GM12878 (cell line): ENCODE measurements around the gene MFSD12. TPM values are rescaled to one million over a fixed set of nuclear protein-coding genes. Genes with fewer than 3 reads are reported as not detected.

Experiments
- ATAC-seq: fragments of 200-7000 bp; cut with Tn5 transposase; 3 replicates; pipeline ENCODE4 v1.9.1; 2020; ENCODE audit warnings: mild to moderate bottlenecking, moderate library complexity
- BruUV-seq: library from RNA; stranded (reverse); fragments of 400-500 nt; replicated peaks from 2 replicates; lab custom pipeline; 2021; lab: Mats Ljungman, UMichigan
- CTCF ChIA-PET: fragments of 300-600 bp; sonication (Branson Sonifier 250); formaldehyde crosslinking; extraction: SDS; loops from one replicate; lab custom pipeline; 2021; ENCODE audit warnings: inconsistent platforms; lab: Yijun Ruan, JAX
- POLR2A ChIA-PET: fragments of 350-600 bp; formaldehyde crosslinking; extraction: SDS; loops from one replicate; lab custom pipeline; 2021; ENCODE audit warnings: inconsistent platforms; lab: Charles Lee
- RAD21 ChIA-PET: fragments of 300-600 bp; sonication (Branson Sonifier 250); formaldehyde crosslinking; loops from one replicate; lab custom pipeline; 2023; ENCODE audit warnings: antibody characterized with exemption; ENCODE audit not compliant: unreplicated experiment; lab: Charles Lee
- SMC1A ChIA-PET: fragments of 300-600 bp; sonication (Branson Sonifier 250); formaldehyde crosslinking; loops from one replicate; lab custom pipeline; 2023; ENCODE audit not compliant: unreplicated experiment, uncharacterized antibody; lab: Charles Lee
- DNase-seq: peaks from one replicate; pipeline ENCODE4 v3.0.0-alpha.2; 2011; ENCODE audit warnings: low read depth, low spot score
- FAIRE-seq: peaks from 3 replicates; lab custom pipeline; 2011; peaks lifted over from hg19 to GRCh38; lab: Jason Lieb, UNC
- H2AFZ ChIP-seq: 2 replicates; pipeline ENCODE4 v1.6.0; 2011; ENCODE audit warnings: low read depth, low read length, control low read depth; ENCODE audit not compliant: control insufficient read depth
- H3K27ac ChIP-seq: 2 replicates; pipeline ENCODE4 v1.5.1; 2011; ENCODE audit warnings: control low read depth; ENCODE audit not compliant: control insufficient read depth, insufficient read depth
- H3K27me3 ChIP-seq, 2 experiments: replicated peaks in 1 of 2; 2 replicates each; pipeline versions ENCODE4 v1.6.0 to v1.6.1; 2011; ENCODE audit warnings: low read length in 1 of 2; ENCODE audit not compliant: control insufficient read depth in 2 of 2, insufficient read depth in 2 of 2
- H3K36me3 ChIP-seq, 2 experiments: 2 replicates each; pipeline ENCODE4 v1.5.1; 2011; ENCODE audit warnings: low read length in 1 of 2; ENCODE audit not compliant: control insufficient read depth in 2 of 2, insufficient read depth in 2 of 2
- H3K4me1 ChIP-seq: 2 replicates; pipeline ENCODE4 v1.6.1; 2011; ENCODE audit warnings: mild to moderate bottlenecking, low read length, moderate library complexity, mixed read lengths; ENCODE audit not compliant: control insufficient read depth, insufficient read depth
- H3K4me2 ChIP-seq: 2 replicates; pipeline ENCODE4 v1.6.0; 2011; ENCODE audit warnings: control low read depth; ENCODE audit not compliant: control insufficient read depth, insufficient read depth
- H3K4me3 ChIP-seq: fragments of 200-600 bp; sonication (generic); 2 replicates; pipeline ENCODE4 v1.5.1; 2016
- H3K79me2 ChIP-seq: 2 replicates; pipeline ENCODE4 v1.6.0; 2011; ENCODE audit warnings: low read length; ENCODE audit not compliant: control insufficient read depth, insufficient read depth
- H3K9ac ChIP-seq: 2 replicates; pipeline ENCODE4 v1.8.0; 2011; ENCODE audit warnings: low read length, control low read depth, mixed read lengths; ENCODE audit not compliant: control insufficient read depth, insufficient read depth
- H3K9me3 ChIP-seq: replicated peaks from 3 replicates; pipeline ENCODE4 v1.5.1; 2011; ENCODE audit warnings: mild to moderate bottlenecking, low read length; ENCODE audit not compliant: control insufficient read depth, insufficient read depth
- H4K20me1 ChIP-seq: 2 replicates; pipeline ENCODE4 v1.6.0; 2011; ENCODE audit not compliant: control insufficient read depth, insufficient read depth
- CBFB ChIP-seq: IDR thresholded peaks from 2 replicates; pipeline ENCODE4 v1.6.1; 2016; ENCODE audit warnings: antibody characterized with exemption, low read depth
- ESRRA ChIP-seq: IDR thresholded peaks from 2 replicates; pipeline ENCODE4 v1.6.1; 2012; ENCODE audit warnings: mild to moderate bottlenecking, low read length, improper control_type of control experiment
- FOS ChIP-seq: IDR thresholded peaks from 3 replicates; pipeline ENCODE4 v1.6.1; 2011; ENCODE audit warnings: borderline replicate concordance; ENCODE audit not compliant: insufficient read length; ENCODE audit errors: extremely low read depth
- GATAD2B ChIP-seq: fragments of 450-650 bp; conservative IDR thresholded peaks from 2 replicates; pipeline ENCODE4 v1.6.1; 2017; ENCODE audit warnings: low read depth, mild to moderate bottlenecking, moderate library complexity
- NR2C1 ChIP-seq: fragments of 450-650 bp; IDR thresholded peaks from 2 replicates; pipeline ENCODE4 v1.6.1; 2017; ENCODE audit warnings: antibody characterized with exemption, mild to moderate bottlenecking, moderate library complexity
- POLR2AphosphoS5 ChIP-seq: IDR thresholded peaks from 2 replicates; pipeline ENCODE4 v1.6.1; 2011; ENCODE audit warnings: mild to moderate bottlenecking, low read length, inconsistent platforms
- TAF1 ChIP-seq: IDR thresholded peaks from 2 replicates; pipeline ENCODE4 v1.6.1; 2011; ENCODE audit warnings: mild to moderate bottlenecking, low read depth, low read length, borderline replicate concordance
- TBL1XR1 ChIP-seq: IDR thresholded peaks from 2 replicates; pipeline ENCODE4 v1.6.1; 2012; ENCODE audit warnings: low read depth, low read length, improper control_type of control experiment
- ZSCAN29 ChIP-seq: fragments of 450-650 bp; IDR thresholded peaks from 2 replicates; pipeline ENCODE4 v1.6.1; 2017; ENCODE audit warnings: mild to moderate bottlenecking, moderate library complexity
- WGBS: methylation state at CpG from one replicate; pipeline ENCODE4 v1.1.6; 2016; ENCODE audit warnings: low lambda C conversion rate; ENCODE audit not compliant: insufficient replicate concordance, insufficient coverage; ENCODE audit errors: missing lambda C conversion rate; 5-methylcytosine and 5-hydroxymethylcytosine counted together
- in situ Hi-C: fragments of 300-500 bp; cut with MboI; formaldehyde crosslinking; loops from 9 replicates; pipeline ENCODE4 v1.14.3; 2018; ENCODE audit warnings: mixed read lengths
- intact Hi-C: fragments of 100-400 bp; cut with micrococcal nuclease; formaldehyde crosslinking; loops from one replicate; pipeline ENCODE4 v1.14.2; 2022; ENCODE audit not compliant: unreplicated experiment
- polyA plus RNA-seq, 11 experiments: library from polyadenylated mRNA; depleted of rRNA in 4 of 11; unstranded in 6 of 11; stranded (reverse) in 5 of 11; fragments of >200 nt; fragmentation: Nextera tagmentation in 4 of 11; fragmentation: Illumina TruSeq in 1 of 11; extraction: Ambion mirVana in 4 of 11; extraction: Trizol in 1 of 11; gene quantifications; 1 replicate in 1 of 11; 2 replicates in 10 of 11; pipeline versions ENCODE4 v1.2.1 to v1.2.3, GENCODE V29; 2011 to 2016; ENCODE audit warnings: inconsistent platforms in 2 of 11, missing spikeins in 2 of 11, low read depth in 1 of 11
- total RNA-seq, 4 experiments: library from RNA; depleted of rRNA in 3 of 4; stranded (reverse); fragments of >200 nt in 3 of 4; fragmentation: Illumina TruSeq in 1 of 4; extraction: Trizol in 1 of 4; gene quantifications; 2 replicates each; pipeline versions ENCODE4 v1.2.1 to v1.2.3, GENCODE V29; 2013 to 2021
- TF ChIP-seq, protein P1 (sequence below): fragments of 450-650 bp; IDR thresholded peaks from 2 replicates; pipeline ENCODE4 v1.6.1; 2016; ENCODE audit warnings: mild to moderate bottlenecking, moderate library complexity, borderline replicate concordance

The MFSD12 gene
- total and polyA plus RNA-seq, 10 of the 15 experiments (the other 5 are each of a cell fraction or from before 2014, with no cell fraction given): 0.58 to 65.9 (median 16.8) TPM

DNA sequence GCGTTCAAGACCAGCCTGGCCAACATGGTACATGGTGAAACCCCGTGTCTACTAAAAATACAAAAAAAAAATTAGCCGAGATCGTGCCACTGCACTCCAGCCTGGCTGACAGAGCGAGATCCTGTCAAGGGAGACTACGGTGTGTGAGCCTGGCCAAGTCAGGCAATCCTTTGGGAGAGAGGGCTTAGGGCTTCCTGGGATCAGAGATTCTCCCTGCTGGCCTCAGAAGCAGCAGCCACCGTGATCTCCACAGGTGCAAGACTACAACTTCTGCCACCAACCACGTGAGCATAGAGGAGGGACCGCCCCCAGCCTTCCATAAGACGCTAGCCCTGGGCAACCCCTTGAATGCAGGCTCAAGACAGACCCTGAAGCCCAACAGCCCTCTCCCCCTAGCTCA is 7.6 kb downstream of the MFSD12 start:
- ChIA-PET CTCF (no interaction called here), SMC1A (no interaction called here), POLR2A (no interaction called here), RAD21 (no interaction called here)
- in situ Hi-C loops: no loop called here
- Histone ChIP-seq H3K79me2 (peaks cover 16% of the 10 kb centered on the region), H2AFZ (no peak overlapping the region), H3K9me3 (no peaks in the 10 kb centered on the region), H3K4me1 (peaks cover 22% of the 10 kb centered on the region), H3K27me3 (no peaks in the 10 kb centered on the region), H4K20me1 (no peaks in the 10 kb centered on the region), H3K4me3 (no peak overlapping the region), H3K4me2 (no peak overlapping the region), H3K9ac (no peak overlapping the region), H3K27ac (no peak overlapping the region), H3K36me3 (peaks cover 0 to 6% of the 10 kb centered on the region in 2 experiments; a peak in 3 of 4 replicates)
- TF ChIP-seq TBL1XR1 (no peak), CBFB (no peak), TAF1 (no peak), ESRRA (no peak), NR2C1 (no peak), GATAD2B (no peak)
- 96% methylated on average over 10 of the region's 10 CpGs for WGBS
- intact Hi-C loops: loop anchor here (5.0 kb wide), 1 partner anchor 157 kb away; the partner anchor contains the start of gene TJP3
- DNase-seq (no peak), FAIRE-seq (no peak), ATAC-seq (no peak)
- BruUV-seq: no TSS peak

DNA sequence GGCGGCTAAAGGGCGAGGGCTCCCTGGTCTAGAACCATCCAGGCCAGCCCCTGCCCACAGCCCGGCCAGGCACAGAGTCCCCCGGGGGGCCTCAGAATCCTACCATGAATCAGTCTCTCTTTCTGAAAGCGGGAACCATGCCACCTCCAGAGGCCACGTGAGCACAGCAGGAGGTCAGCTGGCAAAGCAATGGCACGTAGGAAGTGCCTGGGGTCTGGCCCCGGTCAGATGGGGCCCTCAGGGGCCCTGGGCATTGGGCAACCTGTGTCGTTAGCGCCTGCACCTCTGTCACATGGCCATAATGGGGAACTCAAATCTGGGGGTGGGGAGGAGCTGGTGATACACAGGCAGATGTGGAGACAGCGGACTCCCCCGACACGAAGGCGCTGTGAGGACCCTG is 8.8 kb downstream of the MFSD12 start:
- peaks cover 2 to 9% of the 10 kb centered on the region in 2 experiments; a peak in 3 of 4 replicates for H3K36me3 ChIP-seq
- SMC1A ChIA-PET: no interaction called here
- H3K9me3 ChIP-seq: no peaks in the 10 kb centered on the region
- DNase-seq: no peak
- WGBS: 81% methylated on average over 14 of the region's 14 CpGs
- no peak for TF ChIP-seq FOS
- no peak for TF ChIP-seq ZSCAN29
- TF ChIP-seq, protein P1, sequence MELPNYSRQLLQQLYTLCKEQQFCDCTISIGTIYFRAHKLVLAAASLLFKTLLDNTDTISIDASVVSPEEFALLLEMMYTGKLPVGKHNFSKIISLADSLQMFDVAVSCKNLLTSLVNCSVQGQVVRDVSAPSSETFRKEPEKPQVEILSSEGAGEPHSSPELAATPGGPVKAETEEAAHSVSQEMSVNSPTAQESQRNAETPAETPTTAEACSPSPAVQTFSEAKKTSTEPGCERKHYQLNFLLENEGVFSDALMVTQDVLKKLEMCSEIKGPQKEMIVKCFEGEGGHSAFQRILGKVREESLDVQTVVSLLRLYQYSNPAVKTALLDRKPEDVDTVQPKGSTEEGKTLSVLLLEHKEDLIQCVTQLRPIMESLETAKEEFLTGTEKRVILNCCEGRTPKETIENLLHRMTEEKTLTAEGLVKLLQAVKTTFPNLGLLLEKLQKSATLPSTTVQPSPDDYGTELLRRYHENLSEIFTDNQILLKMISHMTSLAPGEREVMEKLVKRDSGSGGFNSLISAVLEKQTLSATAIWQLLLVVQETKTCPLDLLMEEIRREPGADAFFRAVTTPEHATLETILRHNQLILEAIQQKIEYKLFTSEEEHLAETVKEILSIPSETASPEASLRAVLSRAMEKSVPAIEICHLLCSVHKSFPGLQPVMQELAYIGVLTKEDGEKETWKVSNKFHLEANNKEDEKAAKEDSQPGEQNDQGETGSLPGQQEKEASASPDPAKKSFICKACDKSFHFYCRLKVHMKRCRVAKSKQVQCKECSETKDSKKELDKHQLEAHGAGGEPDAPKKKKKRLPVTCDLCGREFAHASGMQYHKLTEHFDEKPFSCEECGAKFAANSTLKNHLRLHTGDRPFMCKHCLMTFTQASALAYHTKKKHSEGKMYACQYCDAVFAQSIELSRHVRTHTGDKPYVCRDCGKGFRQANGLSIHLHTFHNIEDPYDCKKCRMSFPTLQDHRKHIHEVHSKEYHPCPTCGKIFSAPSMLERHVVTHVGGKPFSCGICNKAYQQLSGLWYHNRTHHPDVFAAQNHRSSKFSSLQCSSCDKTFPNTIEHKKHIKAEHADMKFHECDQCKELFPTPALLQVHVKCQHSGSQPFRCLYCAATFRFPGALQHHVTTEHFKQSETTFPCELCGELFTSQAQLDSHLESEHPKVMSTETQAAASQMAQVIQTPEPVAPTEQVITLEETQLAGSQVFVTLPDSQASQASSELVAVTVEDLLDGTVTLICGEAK: no peak
- no peak for TF ChIP-seq POLR2AphosphoS5
- TF ChIP-seq, all 136 proteins: peak for 0
- H3K4me3 ChIP-seq: no peak overlapping the region
- in situ Hi-C loops: no loop called here
- H3K9ac ChIP-seq: no peak overlapping the region
- H4K20me1 ChIP-seq: no peaks in the 10 kb centered on the region
- POLR2A ChIA-PET: interaction anchor here (0.6 to 1.1 kb wide), 2 partner anchors 8 to 111 kb away, joined by 3 to 4 read pairs; partner anchors contain the start of gene MFSD12
- FAIRE-seq: no peak
- RAD21 ChIA-PET: no interaction called here
- H3K27ac ChIP-seq: no peak overlapping the region
- no peaks in the 10 kb centered on the region for H3K27me3 ChIP-seq
- H3K4me2 ChIP-seq: no peak overlapping the region
- no peak for ATAC-seq
- peaks cover 10% of the 10 kb centered on the region for H3K4me1 ChIP-seq
- no TSS peak for BruUV-seq
- H3K79me2 ChIP-seq: peaks cover 8% of the 10 kb centered on the region
- intact Hi-C loops: loop anchor here (5.0 kb wide), 1 partner anchor 159 kb away; the partner anchor contains the start of gene TJP3
- CTCF ChIA-PET: interaction anchor here (0.6 to 1.3 kb wide), 2 partner anchors 10 to 620 kb away, joined by 3 read pairs; partner anchors contain the start of gene TEKTIP1
- no peak overlapping the region for H2AFZ ChIP-seq
